ENCODE data around the gene RAB36.

The RAB36 gene

GRCh38 chr22:23204541-23205157 lies 59.4 kb downstream of the RAB36 start:
- no peak for DNase-seq (ENCODE audit: low read depth, low spot score)

GRCh38 chr22:23205339-23206049 lies 60.2 kb downstream of the RAB36 start:
- DNase-seq (ENCODE audit: low read depth, low spot score): no peak

GRCh38 chr22:23206915-23207314 lies 61.6 kb downstream of the RAB36 start:
- DNase-seq (ENCODE audit: low read depth, low spot score): no peak

- no peak for DNase-seq (ENCODE audit: low read depth, low spot score)
These were observed 62.6 kb downstream of the RAB36 start for GRCh38 chr22:23207729-23208393.

- DNase-seq (ENCODE audit: low read depth, low spot score): no peak
These were observed 65.3 kb downstream of the RAB36 start for GRCh38 chr22:23210428-23211170.

GRCh38 chr22:23211622-23212021 lies 66.3 kb downstream of the RAB36 start:
- DNase-seq (ENCODE audit: low read depth, low spot score): no peak

GRCh38 chr22:23212061-23213021 lies 67.1 kb downstream of the RAB36 start:
- no peak for DNase-seq (ENCODE audit: low read depth, low spot score)

GRCh38 chr22:23213022-23213555 lies 67.8 kb downstream of the RAB36 start:
- DNase-seq (ENCODE audit: low read depth, low spot score): no peak

- no peak for DNase-seq (ENCODE audit: low read depth, low spot score)
These were observed 68.5 kb downstream of the RAB36 start for GRCh38 chr22:23213581-23214334.
